HG02870 (cell line): ENCODE data around the gene DLG2.

Experiments used
- ATAC-seq: cut with Tn5 transposase; IDR thresholded peaks from one replicate; pipeline ENCODE4 v1.9.1; 2021; ENCODE audit warnings: mild to moderate bottlenecking, moderate library complexity; ENCODE audit not compliant: unreplicated experiment

DLG2 gene

DNA sequence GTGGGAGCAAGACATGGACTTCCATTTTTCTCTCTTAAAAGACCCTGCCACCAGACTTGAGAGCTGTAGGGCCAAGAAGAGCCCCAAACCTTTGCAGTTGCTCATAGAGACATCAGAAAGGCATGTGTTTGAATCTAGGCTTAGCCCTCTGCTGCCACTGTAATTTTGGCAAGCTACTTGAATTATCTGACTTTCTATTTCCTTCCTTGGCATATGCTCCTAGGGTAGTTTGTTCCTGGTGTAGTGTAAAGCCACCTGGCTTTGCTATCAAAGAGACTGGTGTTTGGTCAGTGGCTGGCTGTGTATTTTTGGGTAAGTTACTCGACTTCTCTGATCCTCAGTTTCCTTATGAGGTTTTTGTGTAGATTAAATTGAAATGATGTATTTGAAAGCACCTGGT is 2088.9 kb downstream of the DLG2 start:
- no peak for ATAC-seq

DNA sequence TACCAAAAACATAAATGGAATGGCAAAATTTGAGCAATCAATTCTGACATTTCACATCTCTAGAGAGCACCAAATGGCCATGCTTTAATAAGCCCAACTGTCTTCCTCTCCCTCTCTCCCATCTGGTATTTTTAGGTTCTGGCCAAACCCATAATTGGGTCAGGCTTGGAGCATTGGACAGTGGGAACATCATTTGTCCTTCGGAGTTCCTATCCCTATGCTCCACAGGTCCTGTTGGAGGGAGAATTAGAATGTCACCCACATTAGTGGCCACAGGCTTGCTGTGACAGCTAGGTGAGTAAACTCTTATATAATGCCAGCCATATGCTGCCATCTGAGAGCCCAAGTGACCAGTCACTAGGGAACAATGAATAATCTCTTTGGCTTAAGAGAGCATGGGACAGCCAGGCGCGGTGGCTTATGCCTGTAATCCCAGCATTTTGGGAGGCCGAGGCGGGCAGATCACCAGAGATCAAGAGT is 2090.0 kb downstream of the DLG2 start:
- ATAC-seq: no peak

DNA sequence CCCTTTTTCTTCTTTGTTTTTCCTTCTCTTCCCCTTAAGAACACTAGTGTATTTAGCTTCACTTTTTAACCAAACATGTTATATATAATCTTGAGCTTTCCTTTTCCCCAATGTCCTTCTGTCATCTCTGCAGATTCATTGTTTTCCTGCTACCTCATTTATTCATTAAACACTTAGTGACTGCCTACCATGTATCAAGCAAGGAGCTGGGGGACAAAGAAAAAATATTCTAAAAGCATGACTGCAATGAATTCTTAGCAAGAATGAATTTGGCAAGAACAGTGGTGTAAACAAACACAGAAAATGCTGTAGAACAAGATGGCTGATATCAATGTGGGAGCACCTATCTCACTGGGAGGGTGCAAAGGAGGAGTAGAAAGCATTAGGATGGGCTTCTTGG is 2094.0 kb downstream of the DLG2 start:
- ATAC-seq: no peak

DNA sequence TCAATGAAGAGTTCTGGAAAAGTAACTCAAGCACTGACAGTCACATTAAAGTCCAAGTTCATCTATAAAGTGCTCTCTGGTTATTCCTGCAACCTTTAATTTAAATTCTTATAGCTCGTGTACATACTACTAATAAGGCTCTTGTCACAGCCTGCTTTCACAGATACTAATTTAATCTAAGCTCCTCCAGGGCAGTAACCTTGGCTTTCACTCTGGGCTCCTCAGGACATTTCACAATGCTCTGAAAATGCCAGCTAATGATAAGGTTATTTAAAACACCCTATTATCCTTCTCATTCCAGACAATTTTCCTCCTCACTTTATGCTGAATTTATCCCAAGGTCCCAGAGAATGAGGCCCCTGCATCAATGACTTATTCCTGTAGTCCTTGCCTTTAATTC is 2098.3 kb downstream of the DLG2 start:
- ATAC-seq: no peak

DNA sequence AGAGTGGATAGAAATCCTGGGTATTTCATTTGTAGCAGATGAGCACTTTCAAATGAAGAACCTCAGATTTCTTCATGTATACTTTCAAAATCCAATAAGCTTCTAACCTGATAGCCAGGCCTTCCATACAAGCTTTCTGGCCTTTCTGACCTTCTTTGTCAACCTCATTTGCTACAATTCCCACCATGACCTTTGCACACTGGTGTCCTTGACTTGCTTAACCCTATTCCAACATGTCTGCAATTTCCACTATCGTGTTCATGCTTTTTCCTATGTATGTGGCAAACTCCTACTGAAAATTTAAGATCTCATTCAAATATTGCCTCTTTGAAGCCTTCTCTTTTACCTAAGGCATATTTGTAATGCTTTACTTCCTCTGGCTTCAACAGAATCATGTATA is 2098.9 kb downstream of the DLG2 start:
- no peak for ATAC-seq

DNA sequence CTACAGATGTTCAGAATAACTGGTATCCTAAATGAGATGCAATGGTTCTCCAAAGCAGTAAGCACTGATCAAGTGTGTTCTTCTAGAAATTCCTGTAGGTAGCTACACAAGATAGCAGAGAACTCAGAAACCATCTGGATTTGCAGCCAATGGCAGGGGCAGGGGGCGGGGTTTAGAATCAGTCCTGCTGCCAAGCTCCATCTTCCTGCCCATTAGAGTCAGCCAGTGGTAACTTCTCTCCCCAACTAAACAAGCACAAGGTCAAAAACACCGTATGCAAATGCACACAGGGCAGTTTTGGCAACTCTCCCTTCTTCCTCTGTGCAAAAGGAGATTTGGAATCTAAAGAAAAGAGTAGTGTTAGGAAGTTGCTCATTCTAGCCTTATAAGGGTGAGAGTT is 2103.5 kb downstream of the DLG2 start:
- no peak for ATAC-seq

DNA sequence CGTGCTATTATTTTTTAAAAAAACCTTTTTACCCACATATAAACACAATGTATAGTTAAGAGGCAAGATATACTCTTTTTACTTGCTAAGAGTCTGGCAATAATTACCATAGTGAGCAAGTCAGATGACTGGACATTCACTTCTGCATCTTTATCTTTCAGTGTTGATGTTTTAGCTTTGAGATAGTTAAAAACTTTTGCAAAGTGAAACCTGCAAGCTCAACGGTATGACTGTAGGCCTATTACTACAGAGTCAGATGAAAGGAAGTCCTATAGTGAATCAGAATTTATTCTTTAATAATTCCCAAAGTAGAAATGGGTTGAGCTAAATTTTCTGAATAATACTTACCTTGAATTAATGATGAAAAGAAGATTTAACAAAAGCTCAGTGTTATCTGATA is 2104.2 kb downstream of the DLG2 start:
- ATAC-seq: peak; percentile 67

DNA sequence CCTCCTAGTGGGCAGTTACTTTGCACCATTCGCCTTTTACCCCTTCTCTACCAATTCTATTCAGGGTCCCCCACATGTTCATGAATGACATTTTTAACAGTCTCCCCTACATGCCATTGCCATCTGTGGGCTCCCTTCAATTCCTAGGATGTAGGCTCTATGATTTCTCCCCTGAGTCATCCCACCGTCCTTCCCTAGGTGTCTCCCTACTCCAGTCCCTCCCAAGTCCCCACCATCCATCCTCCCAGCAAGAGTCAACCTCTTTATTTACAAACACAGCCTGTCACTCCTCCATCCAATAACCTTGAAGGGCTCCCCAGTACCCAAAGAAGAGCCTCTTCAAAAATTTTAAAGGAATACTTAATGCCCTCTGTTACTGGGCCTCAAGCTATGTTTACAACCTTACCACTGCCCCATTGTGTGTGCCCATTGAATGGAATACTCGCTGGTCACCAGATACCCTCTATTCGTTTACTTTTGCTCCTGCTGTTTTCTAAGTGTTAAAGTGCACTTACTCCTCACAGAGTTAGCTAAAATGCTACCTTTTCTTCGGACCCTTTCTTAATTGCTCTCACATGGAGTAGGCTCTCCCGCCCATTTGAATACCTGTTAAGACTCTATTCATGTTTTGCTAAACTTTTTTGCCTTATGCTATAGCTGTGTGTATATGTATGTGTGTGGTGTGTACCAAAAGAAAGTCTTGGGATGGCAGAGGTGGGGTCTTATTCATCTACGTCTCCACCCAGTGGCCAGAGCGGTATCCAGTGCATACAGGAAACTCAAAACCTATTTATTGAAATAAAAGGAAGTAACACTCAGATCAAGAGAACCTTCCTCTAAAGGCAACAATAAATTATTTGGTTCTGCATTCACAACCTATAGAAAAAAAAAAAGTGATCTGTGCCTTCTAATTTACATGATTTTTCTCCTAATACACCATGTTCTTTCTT is 2105.2 kb downstream of the DLG2 start:
- ATAC-seq: no peak

DNA sequence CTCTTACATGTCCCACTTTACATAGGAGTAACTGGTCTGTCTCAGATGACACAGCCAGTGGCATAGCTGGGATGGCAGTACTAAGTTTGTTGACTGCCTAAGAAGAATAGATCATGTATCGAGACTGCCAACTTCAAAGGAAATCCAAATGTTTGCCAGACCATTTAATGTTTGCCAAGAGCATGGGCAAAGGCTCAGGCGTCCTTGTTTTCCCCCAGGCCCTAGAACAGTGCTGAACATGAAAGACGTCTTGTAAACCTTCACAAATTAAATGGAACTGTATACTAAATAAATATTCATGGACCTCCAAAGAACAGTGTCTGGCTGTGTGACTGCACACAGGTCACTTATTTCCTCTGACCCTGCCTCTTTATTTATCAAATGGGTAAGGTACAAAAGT is 2106.3 kb downstream of the DLG2 start:
- ATAC-seq: no peak

DNA sequence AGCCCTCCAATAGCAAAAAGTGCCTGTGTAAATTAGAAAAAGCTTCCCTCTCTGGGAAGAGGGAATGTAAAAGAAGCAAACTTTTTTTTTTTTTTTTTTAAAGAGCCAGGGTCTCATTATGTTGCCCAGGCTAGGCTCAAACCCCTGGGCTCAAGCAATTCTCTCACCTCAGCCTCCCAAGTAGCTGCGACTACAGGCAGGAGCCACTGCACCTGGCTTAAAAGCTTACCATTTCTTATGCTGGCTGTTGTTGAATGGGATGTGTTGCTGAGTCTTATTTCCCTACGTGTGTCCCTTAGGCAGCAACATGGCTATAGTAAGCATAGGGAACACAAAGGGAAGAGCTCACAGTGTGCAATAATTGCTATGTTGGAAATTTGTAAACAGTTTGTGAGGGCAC is 2115.5 kb downstream of the DLG2 start:
- no peak for ATAC-seq

DNA sequence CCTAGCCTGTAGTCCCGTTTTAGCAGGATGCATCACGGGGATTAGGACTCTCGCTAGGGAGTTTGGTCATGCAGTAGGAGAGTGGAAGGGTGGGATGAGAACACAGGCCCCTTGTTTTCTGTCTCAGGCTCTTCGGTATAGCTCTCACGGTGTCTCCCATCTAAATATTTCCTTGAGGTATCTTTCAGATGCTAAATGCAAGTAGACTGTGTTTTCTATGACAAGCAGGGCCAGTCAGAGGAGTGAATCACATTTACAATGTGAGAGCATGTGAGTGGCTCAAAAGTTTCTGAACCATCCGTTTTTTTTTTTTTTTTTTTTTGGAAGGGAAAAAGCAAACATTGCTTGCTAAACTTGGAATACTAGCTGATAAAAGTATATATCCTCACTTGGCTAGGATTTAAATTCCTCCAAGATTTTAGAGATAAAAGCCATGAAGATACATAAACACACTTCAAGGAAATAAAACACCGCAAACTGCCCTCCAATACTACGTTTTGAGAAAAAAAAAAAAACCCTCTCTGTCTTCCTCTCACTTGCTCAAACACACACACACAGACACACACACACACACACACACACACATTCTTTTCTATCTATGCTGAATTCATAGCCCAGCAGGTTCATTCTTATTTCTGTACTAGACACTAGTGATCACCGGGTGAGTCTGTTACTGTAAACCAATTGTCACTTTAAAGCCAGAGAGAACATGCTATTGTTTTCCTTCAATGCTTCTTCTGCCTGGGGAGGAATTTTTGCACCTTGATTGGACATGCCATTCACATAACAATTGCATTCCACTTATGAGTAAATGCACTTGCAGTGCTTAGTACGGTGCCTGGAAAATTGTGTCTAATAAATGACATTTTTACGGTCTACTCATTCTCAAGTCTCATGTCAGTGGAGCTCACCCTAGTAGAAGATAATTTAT is 2116.3 kb downstream of the DLG2 start:
- no peak for ATAC-seq

DNA sequence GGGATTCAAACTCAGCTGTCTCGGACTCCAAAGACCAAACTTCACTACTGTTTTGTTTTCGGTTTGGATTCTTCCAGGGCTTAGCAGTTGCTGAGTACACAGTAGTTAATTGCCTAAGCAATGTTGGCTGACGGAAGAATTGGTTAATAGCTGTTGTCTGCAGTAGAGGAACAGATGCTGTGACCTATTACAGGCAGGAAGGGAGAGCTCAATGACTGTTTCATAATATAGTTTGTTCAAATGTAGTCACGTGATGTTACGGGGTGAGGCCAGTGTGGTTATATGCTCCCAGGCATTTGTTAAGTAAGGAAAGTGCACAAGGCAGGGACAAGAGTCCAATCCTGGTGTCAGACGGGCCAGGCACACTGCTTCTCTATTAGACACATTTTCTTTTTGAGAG is 2118.3 kb downstream of the DLG2 start:
- no peak for ATAC-seq

DNA sequence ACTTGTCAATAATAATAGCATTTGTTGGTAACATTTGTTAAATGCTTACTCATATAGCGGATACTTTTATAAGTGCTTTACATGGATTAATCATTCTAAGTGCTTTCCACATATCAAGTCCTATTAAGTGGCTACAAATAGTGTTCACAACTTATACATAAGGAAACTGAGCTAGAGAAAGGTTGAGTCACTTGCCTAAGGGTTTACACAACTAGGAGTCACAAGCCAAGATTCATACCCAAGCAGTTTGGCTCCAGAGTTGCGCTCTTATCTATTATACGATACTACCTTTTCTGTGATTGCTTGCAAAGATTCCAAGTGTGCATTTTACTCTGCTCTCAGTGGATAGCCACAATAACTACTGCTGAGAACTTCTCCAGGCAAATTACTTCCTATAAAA is 2125.1 kb downstream of the DLG2 start:
- no peak for ATAC-seq

DNA sequence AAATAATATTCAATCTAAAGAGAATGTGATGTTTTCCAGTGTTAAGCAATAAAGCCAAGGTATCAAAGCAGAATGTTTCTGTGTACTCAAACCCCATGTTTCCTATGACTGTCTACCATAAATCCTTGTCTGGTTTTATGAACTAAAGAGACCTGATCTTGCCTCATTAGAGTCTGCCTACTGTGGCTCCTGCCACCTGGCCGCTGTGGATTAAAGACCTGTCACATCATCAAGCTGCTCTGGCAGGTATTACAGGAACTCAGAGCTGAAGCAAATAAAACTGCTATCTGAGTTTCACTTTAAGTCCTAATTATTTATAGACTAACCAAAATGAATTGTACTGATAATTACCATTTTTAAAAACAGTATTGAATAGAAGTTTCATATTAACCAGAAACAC is 2133.2 kb downstream of the DLG2 start:
- no peak for ATAC-seq

DNA sequence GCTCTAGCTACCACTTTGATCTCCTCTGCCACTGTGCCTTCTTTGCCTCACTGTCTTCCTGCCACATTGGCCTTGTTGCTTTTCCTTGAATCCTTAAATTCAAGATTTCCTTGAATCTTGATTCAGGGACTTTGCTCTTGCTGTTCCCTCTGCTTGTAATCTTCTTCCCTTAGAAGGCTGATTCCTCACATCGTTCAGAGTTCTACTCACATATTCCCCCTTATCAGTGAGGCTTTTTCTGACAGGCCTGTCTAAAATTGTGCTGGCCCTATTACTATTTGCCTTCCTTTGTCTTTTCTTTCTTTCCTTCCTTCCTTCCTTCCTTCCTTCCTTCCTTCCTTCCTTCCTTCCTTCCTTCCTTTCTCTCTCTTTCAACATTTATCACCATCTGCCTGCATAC is 2134.1 kb downstream of the DLG2 start:
- no peak for ATAC-seq

DNA sequence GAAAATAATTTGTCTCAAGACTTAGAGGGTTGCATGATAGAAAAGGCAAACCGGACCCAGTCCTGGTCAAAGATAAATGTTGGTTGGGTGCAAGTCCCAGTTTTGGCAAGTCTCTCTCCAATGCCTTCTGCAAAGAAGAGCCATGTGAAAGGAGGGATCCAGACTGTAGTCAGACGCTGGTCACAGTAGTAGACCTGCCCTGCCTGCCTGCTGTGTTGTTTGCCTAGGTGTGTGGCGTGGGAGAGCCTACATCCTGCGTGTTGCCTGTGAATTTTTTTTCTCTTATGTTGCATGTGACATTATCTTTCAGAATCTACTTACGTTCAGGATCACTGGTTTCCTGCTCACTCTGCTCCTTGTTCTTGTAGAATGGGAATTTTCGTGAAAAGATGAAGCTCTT is 2143.3 kb downstream of the DLG2 start:
- no peak for ATAC-seq

DNA sequence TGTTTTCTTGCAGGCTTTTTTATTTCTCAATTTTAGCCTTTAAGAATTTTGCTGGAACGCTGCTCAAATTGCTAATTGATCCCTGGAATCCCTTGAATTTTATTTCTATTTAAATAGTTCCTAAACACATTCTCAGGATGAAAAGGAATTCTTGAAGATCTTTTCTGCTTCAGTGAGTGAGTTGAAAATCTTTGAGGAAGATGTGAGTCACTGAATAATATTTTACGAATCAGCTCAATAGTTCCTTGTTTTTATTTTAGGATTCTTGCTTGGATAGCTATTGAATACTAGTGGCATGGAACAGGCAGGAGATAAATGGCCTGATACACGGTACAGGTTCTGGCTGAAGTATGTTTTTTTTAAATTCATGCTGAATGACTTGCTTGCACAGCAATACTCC is 2146.3 kb downstream of the DLG2 start:
- ATAC-seq: no peak

DNA sequence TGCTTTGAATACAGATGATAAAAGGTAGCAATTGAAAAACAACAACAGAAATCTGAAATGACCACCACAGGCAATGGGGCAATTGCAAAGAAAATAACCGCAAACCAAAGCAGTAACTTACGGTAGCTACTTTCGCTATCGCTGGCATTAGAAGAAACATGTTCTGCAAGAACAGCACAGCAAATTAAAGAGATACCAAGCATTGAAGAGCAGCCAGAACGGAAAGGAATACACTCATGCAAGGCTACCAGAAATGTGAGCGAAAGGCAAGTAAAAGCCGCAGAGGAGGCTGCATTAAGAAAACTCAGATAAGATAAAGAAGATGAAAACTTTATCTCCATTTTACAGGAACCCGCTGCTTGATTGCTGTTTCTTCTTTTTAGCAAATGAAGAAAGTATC is 2146.9 kb downstream of the DLG2 start:
- no peak for ATAC-seq

DNA sequence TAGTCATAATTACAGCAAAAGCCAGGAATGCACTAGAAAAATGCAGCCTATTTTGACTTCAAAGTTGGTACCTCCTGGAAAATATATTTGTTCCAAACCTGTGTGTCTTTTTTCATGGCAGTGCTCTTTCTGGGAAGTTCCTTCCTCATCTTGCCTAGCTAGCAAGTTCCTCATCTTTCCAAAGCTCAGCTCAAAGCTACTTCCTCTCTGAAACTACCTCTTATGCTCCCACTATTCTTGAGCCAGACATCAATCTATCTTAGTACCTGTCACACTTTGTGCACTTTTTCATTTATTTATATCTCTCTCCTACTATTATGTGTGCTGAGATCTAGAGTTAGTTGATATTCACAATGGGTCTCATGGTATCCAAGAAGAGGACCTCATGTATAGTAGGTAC is 2149.4 kb downstream of the DLG2 start:
- ATAC-seq: no peak

DNA sequence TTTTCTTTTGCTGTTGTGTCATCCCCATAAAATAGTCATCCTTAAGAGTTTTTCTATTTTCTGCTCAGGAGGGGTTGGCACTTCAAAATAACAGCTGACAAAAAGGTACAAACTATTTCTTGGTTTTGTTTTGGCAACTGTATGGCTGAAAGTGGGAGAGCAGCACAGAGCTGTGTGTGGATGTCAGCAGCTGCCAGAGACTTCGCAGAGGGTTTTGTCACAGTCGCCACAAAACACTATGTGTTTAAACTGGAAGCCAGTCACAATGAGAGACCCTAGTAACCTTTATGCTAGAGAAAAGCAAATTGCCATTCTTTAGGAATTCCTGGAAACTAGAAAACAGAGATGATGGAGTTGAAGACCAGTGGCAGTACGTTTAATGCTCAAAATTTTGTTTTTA is 2151.4 kb downstream of the DLG2 start:
- no peak for ATAC-seq

DNA sequence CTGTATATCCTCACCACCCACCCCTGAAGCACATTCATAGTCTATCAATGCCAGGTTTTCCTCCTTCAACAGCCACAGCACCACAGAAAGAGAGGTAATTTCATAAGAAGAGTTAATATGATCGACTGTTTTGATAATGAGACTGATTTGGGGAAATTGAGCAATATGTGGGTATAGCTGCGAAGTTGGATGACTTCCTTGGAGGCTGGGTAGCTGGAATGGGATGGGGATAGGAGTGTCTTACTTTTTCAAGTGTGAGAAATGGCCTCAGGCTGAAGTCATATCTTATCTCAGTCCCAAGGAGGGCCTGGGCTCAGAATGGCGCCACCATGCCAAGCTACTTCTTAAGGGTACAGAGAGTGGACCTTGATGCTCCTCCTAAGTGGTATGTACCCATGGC is 2153.4 kb downstream of the DLG2 start:
- ATAC-seq: no peak

DNA sequence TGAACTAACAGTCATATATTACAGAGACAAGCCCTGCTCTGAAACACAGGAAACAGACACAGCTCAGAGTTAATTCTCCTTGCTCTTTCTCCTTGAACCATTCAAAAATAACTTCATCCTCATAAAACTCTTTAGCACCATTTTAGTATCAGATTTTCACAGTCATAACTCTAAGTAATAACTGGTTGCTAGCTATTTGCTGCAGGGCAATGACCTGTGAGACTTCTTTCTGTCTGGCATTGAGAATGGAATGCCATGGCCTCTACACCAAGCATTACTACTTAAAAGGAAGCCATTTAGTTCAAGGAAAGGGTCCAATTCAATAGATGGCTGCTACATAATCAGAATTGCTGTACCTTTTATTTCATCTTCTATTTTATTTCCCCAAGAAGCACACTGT is 2154.3 kb downstream of the DLG2 start:
- no peak for ATAC-seq
